HG02588 (cell line): ENCODE measurements around the gene PRKN.

Source experiments
- ATAC-seq: cut with Tn5 transposase; IDR thresholded peaks from one replicate; pipeline ENCODE4 v1.9.1; 2021; ENCODE audit warnings: mild to moderate bottlenecking, moderate library complexity; ENCODE audit not compliant: unreplicated experiment

The PRKN gene

DNA sequence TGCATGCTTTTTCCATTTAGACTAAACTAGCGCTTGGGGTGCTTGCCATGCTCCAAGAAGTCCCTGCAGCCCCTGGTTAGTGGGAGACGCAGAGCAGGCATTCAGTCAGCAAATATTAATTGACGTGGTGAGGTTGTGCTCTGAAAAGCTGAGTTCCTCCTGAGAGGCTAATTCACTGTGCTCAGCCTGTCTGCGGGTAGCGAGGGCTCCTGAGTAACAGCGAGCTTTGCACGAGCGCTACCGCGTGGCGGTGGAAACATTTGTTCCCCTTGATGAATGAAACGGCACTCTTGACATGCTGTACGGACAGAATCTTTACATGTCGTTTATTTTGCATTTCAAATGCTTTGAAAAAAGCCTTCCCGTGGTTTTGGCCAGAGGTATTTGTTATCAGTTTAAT, 1283.1 kb downstream of the PRKN start:
- ATAC-seq, result no peak

DNA sequence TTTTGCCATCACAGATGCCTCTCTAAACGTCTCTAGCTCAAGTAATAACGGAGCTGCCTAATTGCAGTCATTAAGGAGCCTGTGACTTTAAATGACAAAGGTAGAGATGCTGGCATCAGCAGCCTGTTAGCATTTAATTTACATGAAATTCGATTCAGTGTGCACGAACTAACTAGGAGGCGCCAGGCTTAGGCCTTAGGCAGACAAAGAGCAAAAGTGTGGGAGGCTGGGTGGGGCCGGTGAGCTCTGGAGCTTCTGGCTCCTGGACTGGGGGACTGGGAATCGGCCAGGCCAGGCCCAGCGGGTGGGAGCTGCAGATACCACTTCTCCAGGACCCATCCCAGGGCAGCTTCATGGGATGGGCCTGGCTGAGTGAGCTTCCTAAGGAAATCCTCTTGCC, 1283.7 kb downstream of the PRKN start:
- ATAC-seq, result no peak

DNA sequence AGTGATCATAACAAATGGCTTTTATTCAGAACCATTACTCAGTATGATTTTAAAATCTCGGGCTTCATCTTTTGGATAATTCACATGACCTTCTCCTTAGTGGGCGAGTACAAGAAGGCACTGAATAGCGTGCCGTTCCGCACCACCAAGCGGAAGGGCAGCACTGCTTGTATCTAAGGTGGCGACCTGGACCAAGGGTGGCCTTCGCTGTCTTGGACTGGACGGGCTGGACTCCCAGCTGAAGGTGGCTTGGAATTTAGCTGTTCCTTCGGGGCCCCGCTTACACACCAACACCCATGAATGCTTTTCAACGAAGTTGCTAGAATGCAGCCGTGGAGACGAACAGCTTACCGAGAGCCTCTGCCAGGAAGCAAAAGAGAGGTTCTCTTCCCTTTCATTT, 1285.1 kb downstream of the PRKN start:
- ATAC-seq, result no peak

DNA sequence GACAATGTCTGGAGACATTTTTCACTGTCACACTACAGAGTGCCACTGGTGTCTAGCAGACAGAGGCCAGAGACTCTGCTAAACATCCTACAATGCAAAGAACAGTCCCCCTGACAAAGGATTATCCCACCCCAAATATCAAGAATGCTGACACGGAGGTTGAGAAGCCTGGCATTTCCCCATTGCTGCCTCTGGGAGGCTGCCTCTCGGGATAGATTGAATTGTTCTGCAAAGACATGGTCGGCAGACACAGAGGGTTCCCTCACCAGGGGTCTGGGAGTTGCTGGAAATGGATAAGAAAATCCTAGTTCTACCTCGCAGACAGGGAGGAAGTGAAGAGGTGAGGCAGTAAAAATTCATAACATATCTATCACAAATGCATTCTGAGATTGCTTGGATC, 1287.3 kb downstream of the PRKN start:
- ATAC-seq, result no peak

DNA sequence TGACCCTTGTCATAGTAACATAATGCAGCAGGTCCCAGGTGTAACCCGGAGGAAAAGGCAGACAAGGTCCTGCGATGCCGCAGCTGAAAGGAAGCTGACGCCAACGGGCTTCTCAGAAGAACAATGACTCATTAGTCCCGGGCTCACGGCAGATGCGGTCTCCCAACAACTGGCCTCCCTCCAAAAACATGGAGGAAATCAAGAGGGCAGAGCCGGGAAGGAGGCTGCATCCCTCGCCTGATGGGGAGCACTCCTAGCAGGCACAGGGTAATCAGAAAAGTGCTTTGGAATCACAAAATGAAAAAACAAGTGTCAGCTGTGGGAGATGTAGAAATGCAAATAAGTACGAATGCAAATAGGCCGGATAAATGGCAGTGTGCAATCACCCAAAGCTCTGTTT, 1288.5 kb downstream of the PRKN start:
- no peak for ATAC-seq

DNA sequence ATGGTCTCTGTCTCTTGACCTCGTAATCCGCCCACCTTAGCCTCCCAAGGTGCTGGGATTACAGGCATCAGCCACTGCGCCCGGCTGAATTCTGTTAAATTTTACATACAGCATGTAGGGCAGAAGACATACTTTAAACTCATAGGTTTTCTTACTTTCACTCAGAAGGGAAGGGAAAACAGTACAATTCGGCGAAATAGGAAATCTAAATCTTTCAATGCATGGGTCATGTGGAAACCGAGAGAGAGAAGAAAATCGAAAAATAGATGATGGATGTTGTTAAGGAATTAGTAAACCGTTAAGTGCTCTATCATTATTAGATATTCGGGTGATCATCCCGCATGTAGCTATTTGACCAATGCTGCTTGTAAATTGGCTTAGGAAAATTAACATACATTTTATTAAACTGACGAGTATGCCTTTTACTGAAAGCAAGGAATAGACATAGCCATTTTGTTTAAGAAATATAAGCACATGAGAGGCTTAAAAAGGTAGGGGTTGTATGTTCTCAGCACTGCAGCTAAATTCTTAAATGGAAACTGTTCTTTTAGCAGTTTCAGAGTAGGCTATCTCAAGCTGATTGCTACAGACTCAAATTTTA, 1289.0 kb downstream of the PRKN start:
- ATAC-seq, result no peak

DNA sequence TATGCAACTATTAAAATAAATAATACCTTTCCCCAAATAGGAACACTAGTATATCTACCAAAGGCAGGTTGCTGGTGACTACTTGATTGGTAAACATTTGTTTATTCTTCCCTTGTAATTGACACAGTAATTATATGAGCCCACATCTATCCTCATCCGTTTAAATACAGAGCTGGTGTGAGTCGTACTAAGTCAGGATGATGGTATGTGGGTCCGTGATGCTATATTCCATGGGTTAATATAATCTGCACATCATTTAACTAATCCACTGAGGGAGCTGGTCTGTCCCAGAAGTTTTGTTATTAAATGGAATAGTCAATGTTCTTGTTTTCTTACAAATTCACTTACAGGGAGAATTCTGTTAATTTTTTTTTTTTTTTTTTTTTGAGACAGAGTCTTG, 1289.7 kb downstream of the PRKN start:
- no peak for ATAC-seq

DNA sequence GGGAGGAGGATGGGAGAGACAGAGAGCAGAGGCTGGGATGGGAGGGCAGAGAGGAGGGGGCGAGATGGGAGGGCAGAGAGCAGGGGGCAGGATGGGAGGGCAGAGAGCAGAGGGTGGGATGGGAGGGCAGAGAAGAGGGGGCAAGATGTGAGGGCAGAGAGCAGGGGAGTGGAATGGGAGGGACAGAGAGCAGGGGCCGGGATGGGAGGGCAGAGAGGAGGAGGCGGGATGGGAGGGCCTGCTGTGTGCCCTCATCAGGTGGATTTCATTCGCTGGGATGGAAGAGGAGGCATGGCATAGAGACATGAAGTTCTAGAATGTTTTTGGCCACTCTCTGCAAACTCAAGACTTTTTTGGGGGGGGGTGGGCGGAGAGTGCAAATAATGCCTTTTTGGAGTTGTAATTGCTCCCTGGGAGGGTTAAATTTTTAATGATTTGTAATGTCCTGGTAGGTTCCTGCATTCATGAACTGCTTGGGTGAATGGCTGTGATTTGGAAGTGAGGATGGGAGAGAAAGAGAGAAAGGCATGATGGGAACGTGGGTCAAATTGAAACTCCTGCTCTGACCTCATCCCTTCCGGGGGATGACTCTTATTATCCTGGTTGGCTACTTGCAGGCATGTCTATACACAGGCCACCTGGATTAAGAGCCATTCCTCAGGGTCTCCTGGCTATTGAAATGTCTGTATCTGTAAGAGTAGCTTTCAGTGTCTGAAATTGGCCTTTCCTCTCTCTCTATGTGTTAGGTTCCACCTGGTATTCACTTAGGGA, 1291.3 kb downstream of the PRKN start:
- no peak for ATAC-seq

DNA sequence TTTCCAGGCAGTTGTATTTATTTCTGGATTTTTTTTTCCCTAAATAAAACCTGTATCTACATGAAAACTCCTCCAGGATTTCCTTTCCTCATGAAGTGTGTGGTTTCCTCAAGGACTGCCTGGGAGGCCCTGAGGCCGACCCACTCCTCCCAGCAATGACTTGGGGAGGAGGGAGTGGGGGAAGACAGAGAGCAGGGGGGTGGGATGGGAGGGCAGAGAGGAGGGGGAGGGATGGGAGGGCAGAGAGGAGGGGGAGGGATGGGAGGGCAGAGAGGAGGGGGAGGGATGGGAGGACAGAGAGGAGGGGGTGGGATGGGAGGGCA, 1291.9 kb downstream of the PRKN start:
- no peak for ATAC-seq

DNA sequence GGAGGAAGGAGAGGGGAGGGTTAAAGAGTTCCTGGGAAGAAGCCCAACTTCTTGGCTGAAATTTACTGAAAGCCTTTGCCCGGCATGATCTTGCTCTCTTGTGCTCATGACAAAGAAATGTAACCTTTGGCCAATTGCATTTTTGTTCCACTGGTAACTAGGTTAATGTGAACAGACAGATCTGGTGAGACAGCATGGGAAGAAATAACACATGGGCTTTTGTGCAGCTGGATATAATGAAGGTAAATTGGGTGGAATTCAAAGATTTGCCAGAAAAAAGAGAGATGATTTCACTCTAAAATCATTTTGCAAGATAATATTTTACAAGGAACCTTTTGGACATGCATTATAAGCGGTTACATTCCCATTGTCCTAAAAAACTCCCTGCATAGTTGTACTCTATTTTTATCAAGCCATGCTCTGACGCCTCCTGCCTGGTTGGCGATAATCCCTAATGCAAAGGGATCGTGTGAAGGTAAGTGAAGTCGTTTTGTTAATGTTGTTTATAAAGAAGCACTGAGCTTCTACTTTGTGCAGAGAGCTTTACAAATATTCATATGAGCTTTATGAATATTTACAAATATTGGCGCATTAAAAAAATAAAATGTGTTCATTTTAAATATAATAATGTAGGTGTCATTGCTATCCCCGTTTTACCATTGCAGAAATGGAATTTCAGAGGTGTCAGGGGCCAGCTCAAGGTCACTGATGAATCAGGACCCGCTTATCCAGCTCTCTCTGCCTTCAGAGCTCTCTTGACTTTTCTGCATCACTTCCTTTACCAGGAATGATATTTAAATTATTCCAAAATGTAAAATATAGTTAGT, 1292.4 kb downstream of the PRKN start:
- no peak for ATAC-seq

DNA sequence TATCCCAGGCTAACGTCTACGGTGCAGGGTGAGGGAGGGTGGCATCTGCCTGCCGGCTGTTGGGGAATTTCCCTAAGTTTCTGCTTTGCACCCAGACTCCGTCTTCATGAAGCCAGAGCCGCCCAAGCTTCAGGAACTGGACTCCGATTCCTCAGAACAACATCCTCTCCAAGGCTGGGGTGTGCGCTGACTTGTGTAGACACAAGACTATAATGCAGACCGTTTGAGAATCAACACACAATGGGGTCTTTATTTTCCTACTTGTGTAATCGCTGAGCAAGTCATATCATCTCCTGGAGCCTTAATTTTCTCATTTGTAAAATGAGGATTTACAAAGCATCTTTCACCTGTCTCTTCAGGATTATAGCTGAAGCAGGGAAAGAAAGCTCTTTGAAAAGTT, 1293.2 kb downstream of the PRKN start:
- ATAC-seq, result no peak

DNA sequence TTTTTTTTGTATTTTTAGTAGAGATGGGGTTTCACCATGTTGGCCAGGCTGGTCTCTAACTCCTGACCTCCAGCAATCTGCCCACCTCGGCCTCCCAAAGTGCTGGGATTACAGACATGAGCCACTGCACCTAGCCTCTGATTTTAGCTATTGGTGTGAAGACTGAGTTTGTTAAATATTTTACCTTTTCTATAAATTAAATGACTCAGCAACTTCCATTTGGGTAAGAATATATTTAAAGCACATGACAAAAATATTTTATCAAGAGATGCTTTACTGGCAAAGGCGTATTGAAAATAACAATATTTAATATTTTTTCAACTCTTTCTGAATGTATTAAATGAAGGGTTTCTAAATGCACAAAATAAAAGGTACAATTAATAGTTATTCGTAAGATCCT, 1295.0 kb downstream of the PRKN start:
- no peak for ATAC-seq

DNA sequence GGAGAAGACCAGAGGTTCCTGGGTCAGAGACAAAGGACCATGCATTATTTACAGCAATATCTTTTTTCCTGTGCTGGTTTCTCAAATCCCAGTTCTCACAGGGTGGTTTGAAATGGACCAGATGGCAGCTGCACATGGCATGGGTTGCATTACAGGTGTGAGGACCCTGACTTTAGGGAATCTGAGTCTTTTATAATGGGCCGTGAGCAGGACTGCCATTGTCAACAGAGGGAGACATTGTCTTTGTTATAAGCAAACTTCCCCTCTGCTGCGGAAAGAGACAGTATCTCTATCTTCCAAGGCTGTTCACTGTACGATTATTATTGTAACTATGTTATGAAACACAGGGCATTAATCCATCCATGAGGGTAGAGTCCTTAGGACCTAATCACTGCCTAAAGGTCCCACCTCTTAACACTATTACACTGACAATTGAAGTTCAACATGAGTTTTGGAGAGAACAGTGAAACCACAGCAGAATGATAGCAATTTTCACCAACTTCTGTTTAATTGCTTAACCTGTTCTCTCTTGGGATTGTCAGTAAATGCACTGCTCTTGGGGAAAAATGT, 1297.6 kb downstream of the PRKN start:
- no peak for ATAC-seq

DNA sequence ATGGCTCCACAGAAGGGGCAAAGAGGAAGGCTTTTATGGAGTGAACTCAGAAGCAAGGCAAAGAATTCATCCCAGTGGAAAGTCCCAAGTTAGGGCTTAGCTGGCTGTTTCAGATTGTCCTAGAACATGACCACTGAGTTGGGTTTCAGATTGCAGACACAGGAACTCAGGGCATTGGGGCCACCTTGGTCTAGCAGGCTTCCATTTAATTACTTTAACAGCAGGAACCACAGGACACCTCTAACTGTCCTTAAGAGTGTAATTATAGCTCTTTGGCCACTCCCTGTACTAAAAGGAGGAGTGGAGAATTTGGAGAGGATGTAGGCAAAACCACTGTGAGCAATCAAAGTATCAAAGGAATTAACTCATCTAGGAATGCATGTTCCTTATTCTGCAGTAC, 1303.1 kb downstream of the PRKN start:
- ATAC-seq, result no peak

DNA sequence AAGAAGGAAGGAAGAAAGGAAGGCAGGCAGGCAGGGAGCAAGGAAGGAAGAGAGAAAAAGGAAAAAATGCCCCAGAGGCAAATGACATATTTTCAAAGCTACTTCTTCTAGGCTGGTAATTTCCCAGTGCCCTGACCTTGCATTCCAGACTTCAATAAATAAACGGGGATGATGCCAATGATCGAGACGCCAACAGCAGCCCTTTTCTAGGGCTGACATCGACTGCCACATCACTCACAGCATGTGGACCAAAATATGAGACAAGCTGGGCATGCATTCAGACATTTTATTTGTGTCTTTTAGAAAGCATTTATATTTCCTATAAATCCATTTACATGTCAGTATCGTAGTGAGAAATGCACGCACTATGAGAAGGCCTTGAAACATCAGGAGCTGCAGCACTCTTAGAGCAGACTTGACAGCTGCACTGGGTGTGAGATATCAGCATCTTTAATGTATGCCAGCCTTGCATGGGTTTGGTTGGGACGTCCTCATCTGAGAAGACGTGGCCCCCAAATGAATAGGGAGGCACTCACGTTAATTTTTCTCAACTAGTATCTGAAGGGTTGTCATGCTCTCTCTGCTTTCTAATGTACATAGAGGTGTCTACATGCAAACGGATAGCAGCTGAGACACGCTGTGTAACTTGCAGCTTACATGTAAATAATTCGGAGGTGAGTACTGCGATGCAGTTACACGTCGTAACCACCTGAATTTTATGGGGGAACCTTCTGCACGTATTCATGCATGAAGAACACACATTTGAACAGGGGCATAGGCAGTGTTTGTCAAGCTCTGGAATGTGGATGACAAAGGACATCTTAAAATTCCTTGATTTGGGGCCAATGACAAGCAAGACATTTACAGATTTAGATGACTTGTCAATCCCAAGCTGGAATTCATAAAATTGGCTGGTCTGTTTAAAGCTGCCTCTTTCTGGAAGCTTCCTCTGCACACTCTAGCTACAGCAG, 1304.6 kb downstream of the PRKN start:
- ATAC-seq, result no peak

DNA sequence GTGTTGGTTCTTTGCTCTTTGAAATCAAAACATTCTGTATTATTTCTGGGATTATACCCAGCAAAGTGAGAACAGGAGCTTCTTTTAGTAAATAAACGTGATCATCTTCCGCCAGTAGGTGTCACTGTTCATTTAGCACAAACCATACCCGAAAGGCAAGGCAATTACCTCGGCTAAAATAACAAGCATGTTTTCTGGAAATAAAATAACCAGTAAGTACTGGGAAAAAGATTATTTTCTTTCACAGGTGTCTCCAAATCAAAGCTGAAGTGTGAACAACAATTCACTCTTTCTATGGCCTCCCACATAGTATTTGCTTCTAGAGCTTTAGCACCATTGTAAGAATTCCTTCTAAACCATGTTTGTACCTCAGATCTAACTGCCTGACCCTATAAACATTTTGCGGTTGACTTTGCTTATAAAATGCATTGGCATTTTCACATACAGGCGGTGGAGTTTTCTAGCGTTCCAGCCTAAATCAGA, 1309.1 kb downstream of the PRKN start:
- ATAC-seq, result no peak

DNA sequence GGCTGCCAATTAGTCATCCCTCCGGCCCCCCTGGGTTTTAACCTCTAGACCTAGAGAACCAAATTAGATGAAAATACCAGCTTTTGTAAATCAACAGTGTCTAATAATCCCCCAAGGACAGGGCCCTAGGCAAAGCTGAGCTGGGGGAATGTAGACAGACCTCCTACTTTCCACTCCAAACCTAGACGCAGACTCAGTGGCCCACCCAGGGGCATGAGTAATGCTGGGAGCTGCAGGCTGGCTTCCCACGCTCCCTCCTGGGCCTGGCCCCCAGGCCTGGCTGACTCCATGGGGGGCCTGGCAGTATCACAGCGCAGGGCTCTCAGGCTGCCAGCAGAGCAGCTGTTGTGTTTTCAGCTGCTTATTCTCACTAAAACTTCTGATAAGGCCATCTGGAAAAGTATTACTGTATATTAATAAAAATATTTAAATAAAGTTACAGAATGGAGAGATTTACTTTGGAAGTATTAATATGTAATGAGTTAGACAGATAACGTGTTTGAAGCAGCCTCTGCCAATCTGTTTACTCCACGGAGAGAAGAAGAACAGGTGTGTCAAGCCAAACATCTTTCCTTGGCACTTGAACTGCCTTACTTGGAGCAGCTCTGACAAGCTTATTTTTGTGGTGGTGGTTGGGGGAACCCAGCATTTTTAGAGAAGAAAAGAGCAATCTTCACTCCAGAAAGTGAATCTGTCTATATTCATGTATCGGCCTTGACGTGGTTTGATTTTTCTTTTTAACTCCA, 1309.7 kb downstream of the PRKN start:
- no peak for ATAC-seq

DNA sequence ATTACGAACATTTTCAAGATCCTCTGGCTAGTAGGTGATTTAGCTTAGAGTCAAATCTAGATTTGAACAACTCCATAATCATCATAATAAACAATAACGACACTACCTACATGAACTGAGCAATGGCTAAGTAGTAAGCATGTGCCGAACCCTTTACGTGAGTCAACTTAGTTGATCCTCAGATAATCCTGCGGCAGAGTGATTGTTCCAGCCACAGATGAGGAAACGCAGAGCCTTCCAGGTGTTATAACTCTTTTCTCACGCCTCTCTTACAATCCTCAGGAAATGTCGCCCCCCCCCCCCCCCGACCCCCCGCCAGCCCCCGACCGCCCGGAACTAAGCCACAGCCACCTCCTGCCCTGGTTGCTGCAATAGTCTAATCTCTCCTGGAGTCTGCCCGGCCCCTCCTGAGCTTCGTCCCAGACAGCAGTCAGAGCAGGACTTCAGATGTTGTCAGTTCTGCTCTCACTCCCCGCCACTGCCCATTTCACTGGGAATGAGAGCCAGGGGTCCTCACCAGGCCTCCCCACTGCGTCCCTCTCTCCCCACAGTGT, 1312.2 kb downstream of the PRKN start:
- no peak for ATAC-seq

DNA sequence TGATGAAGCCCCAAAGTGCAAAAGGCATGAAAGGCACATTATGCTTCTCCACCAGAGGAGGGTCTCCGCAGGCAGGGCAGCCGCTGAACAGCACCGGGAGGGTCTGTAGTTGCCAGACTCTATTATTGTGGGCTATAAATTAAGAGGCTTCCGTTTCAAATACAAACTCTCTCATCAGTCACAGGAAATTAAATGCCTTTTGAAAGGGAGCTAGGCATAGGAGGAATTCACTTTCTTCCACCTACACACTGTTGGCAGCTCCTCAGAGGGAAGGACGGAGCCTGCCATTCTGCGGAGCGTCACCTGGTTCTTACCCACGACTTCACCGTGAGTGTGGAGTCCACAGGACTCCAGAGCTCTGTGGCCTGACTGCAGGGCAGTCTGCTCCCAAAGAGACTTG, 1312.9 kb downstream of the PRKN start:
- no peak for ATAC-seq

DNA sequence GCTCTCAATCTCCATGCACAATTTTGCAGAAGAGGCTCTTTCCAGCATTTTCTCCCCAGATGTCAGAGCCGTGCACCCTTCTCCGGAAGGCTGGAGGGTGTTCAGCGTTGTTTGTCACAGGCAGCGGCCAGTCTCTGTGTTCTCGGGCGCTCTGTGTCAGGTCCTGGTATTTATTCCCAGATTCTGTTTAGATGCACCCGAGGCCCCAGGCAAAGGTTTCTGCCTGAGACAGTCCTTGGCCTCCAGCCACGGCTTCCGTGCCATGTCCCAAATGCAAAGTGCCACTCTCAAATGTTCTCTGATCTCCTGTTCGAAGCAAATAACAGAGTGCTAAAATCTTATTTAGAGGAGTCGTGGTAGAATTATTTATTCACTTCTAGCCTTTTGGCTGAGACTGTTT, 1313.4 kb downstream of the PRKN start:
- ATAC-seq, result no peak
